Raji (cell line): ENCODE data around the gene MRPS9.

ENCODE experiments used
- POLR2A ChIP-seq: IDR thresholded peaks from 2 replicates; pipeline ENCODE4 v1.6.1; 2011; ENCODE audit warnings: low read depth, low read length, control low read depth; ENCODE audit not compliant: insufficient read depth

The MRPS9 gene

GRCh38 chr2:105100046-105100840 is 62.4 kb downstream of the MRPS9 start:
- no peak for TF ChIP-seq POLR2A

DNA sequence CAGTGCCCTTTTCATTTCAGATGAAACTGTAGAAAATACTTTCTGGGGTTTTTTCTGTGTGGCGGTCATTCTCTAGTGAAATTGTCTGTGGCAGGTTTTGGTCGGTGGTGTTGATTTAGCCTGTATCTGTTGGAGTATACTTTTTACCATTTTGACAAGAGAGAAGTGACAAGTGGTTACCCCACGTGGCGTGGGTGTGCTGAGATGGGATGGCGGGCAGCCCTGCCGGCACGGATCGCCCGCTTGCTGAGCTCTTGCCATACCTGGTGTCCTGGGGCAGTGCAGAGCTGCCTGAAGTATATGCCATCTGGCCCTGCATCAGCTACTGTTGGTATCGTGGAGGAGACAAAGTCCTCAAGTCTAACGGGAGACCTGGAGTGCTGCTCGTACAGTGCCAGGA is 64.1 kb downstream of the MRPS9 start:
- TF ChIP-seq POLR2A, result no peak

GRCh38 chr2:105102963-105103421 is 65.1 kb downstream of the MRPS9 start:
- no peak for TF ChIP-seq POLR2A

GRCh38 chr2:105103481-105103880 is 65.6 kb downstream of the MRPS9 start:
- no peak for TF ChIP-seq POLR2A

- TF ChIP-seq POLR2A, result no peak
These were observed 66.4 kb downstream of the MRPS9 start for GRCh38 chr2:105104208-105104731.

DNA sequence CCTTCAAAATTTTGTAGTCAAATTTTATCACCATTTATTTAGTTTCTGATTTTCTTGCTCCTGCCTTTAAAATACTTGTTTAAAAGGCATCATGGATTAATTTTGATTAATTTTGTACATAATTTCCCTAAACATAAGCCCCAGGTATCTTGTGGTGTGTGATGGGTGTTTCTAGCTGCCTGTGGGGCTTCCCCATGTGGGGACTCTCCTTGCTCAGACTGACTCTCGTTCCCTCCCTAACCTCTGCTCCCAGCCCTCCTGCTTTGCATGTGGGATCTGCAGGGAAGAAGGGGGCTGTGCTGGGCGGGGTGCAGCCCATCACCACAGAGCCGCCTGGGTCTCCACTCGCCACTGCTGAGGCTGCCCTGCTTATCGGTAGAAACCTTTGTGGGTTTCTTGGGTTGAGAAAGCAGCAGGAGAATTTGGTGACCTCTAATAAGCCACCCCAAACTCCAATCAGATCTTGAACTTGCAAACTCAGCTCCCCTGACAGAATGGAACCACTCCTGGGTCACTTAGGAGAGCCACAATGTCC is 72.5 kb downstream of the MRPS9 start:
- no peak for TF ChIP-seq POLR2A

- no peak for TF ChIP-seq POLR2A
These were observed 73.7 kb downstream of the MRPS9 start for GRCh38 chr2:105111365-105112150.

GRCh38 chr2:105112345-105112744 is 74.5 kb downstream of the MRPS9 start:
- no peak for TF ChIP-seq POLR2A

DNA sequence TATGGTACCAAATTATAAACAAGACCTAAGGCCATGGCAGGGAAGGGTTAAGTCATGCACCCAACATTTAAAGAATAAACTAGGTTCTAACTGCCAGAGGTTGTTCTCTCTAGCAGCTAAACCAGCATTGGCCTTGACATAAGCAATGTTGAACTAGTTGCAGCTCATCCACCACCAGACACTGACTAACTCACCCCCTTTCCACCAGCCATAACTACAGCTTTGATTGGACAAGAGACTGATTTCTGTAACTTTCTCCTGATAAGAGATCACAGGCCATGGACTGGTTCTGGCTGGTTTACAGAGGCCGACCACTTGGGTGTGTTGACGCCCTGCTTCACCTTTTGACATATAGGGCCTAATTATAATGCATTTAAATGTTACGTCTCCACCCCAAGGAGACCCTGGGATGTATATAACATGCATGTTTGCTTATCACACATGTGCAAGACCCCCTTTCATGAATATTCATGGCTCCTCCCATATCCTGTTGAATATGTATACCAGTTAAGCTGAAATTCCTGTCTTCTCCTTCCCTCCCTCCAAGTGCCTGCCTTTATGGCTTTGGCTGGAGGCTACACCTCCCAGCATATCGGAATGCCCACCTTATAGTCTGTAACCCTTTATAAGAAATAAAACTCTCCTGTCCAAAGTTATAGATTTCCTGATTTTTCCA is 75.9 kb downstream of the MRPS9 start:
- TF ChIP-seq POLR2A, result no peak

DNA sequence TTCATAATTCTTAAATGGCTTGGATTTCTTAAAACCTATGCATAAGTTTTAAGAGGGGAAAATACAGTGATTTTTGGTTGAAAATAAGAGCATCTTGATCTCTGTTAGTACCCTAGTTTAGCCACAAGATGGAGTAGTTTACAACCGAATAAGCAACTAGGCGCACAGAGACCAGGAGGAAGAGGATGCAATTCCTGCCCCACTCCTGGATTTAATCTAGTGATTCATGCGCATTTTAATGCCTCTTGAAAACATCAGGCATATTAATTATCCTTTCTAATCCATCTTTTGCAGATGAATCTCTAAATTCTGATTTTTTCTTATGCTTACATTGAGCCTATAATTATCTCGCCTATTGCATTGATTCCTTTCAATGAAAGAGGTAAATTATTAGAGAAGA is 76.7 kb downstream of the MRPS9 start:
- no peak for TF ChIP-seq POLR2A

GRCh38 chr2:105116348-105116747 is 78.5 kb downstream of the MRPS9 start:
- no peak for TF ChIP-seq POLR2A

DNA sequence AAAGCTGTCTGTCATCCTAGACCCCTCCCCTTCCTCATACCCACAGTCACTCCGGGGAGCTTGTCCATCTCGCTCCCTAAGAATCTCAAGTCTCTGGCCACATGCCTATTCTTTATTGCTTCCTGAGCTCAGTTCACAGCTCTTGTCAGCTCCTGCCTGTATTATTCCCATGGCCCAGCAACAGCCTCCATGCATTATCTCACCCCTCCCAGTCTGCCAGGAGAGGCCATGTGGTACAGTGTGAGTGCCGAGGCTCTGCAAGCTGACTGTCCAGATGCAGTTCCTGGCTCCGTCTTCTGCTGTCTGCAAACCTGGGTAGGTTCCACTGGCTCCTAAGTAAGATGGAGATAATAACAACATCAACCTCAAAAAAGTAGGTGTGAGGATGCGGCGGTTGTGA is 79.7 kb downstream of the MRPS9 start:
- TF ChIP-seq POLR2A, result no peak

- TF ChIP-seq POLR2A, result no peak
These were observed 81.1 kb downstream of the MRPS9 start for GRCh38 chr2:105118960-105119359.

GRCh38 chr2:105121434-105121833 is 83.6 kb downstream of the MRPS9 start:
- no peak for TF ChIP-seq POLR2A

- no peak for TF ChIP-seq POLR2A
These were observed 87.6 kb downstream of the MRPS9 start for GRCh38 chr2:105125428-105125827.

DNA sequence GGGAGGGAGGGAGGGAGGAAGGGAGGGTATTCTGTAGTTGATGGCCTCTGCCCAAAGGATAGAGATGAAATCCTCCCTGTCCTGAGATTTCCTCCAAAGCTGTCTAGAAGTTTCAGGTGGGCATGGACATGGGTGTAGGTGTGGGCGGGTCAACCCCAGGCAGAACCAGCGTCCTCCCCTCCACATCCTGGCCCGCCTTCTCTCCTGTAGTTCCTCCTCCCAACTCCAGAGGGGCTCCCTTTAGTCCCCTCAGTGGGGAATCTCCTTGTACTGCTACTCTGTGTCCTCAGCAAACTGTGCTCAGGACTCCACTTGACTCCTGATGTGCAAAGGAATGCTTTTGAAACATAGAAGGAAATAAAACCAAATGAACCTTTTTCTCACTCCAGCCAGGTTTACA is 88.1 kb downstream of the MRPS9 start:
- no peak for TF ChIP-seq POLR2A

DNA sequence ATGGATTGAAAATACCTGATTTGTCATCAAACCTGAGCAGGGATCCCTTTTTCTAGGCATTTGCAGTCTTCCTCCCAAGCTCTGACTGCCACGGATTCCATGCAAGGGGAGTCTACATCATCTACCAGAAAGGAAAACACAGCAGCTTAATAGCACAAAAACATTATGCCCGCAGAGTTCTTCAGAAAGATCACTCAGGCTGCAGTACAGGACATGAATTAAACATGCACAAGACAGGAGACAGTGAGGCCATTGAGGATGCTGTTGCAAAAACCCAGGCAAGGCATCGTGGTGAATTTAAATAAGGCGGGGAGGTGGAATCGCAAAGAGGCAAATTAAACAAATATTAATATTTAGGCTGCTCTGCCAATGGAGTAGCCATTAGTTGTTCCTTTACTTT is 88.5 kb downstream of the MRPS9 start:
- no peak for TF ChIP-seq POLR2A
